Stimulated activated naive CD8-positive, alpha-beta T cell treated with anti-CD3 and anti-CD28 coated beads, Interleukin-15, Interleukin-2, amounts not matched to agents 100 ng/mL and 50 ng/mL, for 24 hours (primary cell): ENCODE measurements around the gene DUSP15.

Experiments used
- H3K27ac Mint-ChIP-seq: one replicate; pipeline ENCODE4 v1.8.0; 2021; ENCODE audit warnings: mild to moderate bottlenecking, mixed read lengths
- H3K27me3 Mint-ChIP-seq: one replicate; pipeline ENCODE4 v1.8.0; 2021; ENCODE audit warnings: mixed read lengths
- H3K36me3 Mint-ChIP-seq: one replicate; pipeline ENCODE4 v1.8.0; 2021; ENCODE audit warnings: low read depth, mixed read lengths
- H3K4me1 Mint-ChIP-seq: one replicate; pipeline ENCODE4 v1.8.0; 2021; ENCODE audit warnings: low read depth, mixed read lengths
- H3K4me3 Mint-ChIP-seq: one replicate; pipeline ENCODE4 v1.8.0; 2021; ENCODE audit warnings: mild to moderate bottlenecking, mixed read lengths
- H3K9me3 Mint-ChIP-seq: one replicate; pipeline ENCODE4 v1.8.0; 2021; ENCODE audit warnings: mixed read lengths

Gene DUSP15

GRCh38 chr20:31906001-31906400 is 35.7 kb upstream of the DUSP15 start:
- H3K36me3 Mint-ChIP-seq = no peaks in the 10 kb centered on the region
- H3K4me1 Mint-ChIP-seq = no peaks in the 10 kb centered on the region
- no peaks in the 10 kb centered on the region for H3K9me3 Mint-ChIP-seq
- no peak overlapping the region for H3K27ac Mint-ChIP-seq
- no peaks in the 10 kb centered on the region for H3K27me3 Mint-ChIP-seq
- no peak overlapping the region for H3K4me3 Mint-ChIP-seq

- H3K4me1 Mint-ChIP-seq = no peaks in the 10 kb centered on the region
- no peaks in the 10 kb centered on the region for H3K9me3 Mint-ChIP-seq
- H3K4me3 Mint-ChIP-seq = no peak overlapping the region
- no peaks in the 10 kb centered on the region for H3K36me3 Mint-ChIP-seq
- no peak overlapping the region for H3K27ac Mint-ChIP-seq
- no peaks in the 10 kb centered on the region for H3K27me3 Mint-ChIP-seq
These were observed 33.5 kb upstream of the DUSP15 start for GRCh38 chr20:31903627-31904386.

GRCh38 chr20:31901615-31902014 is 31.3 kb upstream of the DUSP15 start:
- H3K27me3 Mint-ChIP-seq = no peaks in the 10 kb centered on the region
- no peak overlapping the region for H3K27ac Mint-ChIP-seq
- H3K4me1 Mint-ChIP-seq = no peaks in the 10 kb centered on the region
- H3K9me3 Mint-ChIP-seq = no peaks in the 10 kb centered on the region
- no peak overlapping the region for H3K4me3 Mint-ChIP-seq
- H3K36me3 Mint-ChIP-seq = no peaks in the 10 kb centered on the region

GRCh38 chr20:31897541-31897940 is 27.2 kb upstream of the DUSP15 start:
- Mint-ChIP-seq H3K4me3 (no peak overlapping the region), H3K27ac (no peak overlapping the region), H3K27me3 (peaks cover 8% of the 10 kb centered on the region), H3K36me3 (no peaks in the 10 kb centered on the region), H3K9me3 (no peaks in the 10 kb centered on the region), H3K4me1 (peaks cover 5% of the 10 kb centered on the region)

GRCh38 chr20:31896049-31896448 is 25.7 kb upstream of the DUSP15 start:
- no peak overlapping the region for H3K27ac Mint-ChIP-seq
- peaks cover 8% of the 10 kb centered on the region for H3K27me3 Mint-ChIP-seq
- peaks cover 5% of the 10 kb centered on the region for H3K4me1 Mint-ChIP-seq
- no peaks in the 10 kb centered on the region for H3K9me3 Mint-ChIP-seq
- no peaks in the 10 kb centered on the region for H3K36me3 Mint-ChIP-seq
- H3K4me3 Mint-ChIP-seq = no peak overlapping the region

- Mint-ChIP-seq H3K36me3 (no peaks in the 10 kb centered on the region), H3K27ac (no peak overlapping the region), H3K4me3 (no peak overlapping the region), H3K27me3 (peaks cover 8% of the 10 kb centered on the region), H3K9me3 (no peaks in the 10 kb centered on the region), H3K4me1 (peaks cover 5% of the 10 kb centered on the region)
These were observed 24.8 kb upstream of the DUSP15 start for GRCh38 chr20:31894980-31895675.

GRCh38 chr20:31890646-31891045 is 20.3 kb upstream of the DUSP15 start:
- Mint-ChIP-seq H3K9me3 (no peaks in the 10 kb centered on the region), H3K4me3 (no peak overlapping the region), H3K27me3 (peaks cover 8% of the 10 kb centered on the region), H3K36me3 (no peaks in the 10 kb centered on the region), H3K4me1 (peaks cover 5% of the 10 kb centered on the region), H3K27ac (no peak overlapping the region)

GRCh38 chr20:31883829-31884228 is 13.5 kb upstream of the DUSP15 start:
- H3K4me3 Mint-ChIP-seq = no peak overlapping the region
- no peaks in the 10 kb centered on the region for H3K9me3 Mint-ChIP-seq
- H3K36me3 Mint-ChIP-seq = no peaks in the 10 kb centered on the region

GRCh38 chr20:31881945-31882344 is 11.6 kb upstream of the DUSP15 start:
- H3K27ac Mint-ChIP-seq = no peak overlapping the region
- no peaks in the 10 kb centered on the region for H3K9me3 Mint-ChIP-seq
- H3K36me3 Mint-ChIP-seq = no peaks in the 10 kb centered on the region
- H3K4me1 Mint-ChIP-seq = peaks cover 12% of the 10 kb centered on the region
- H3K27me3 Mint-ChIP-seq = no peaks in the 10 kb centered on the region
- H3K4me3 Mint-ChIP-seq = no peak overlapping the region

More at GRCh38 chr20:31883829-31884228, 13.5 kb upstream of the DUSP15 start:
- Mint-ChIP-seq H3K27me3 (no peaks in the 10 kb centered on the region), H3K4me1 (peaks cover 12% of the 10 kb centered on the region), H3K27ac (no peak overlapping the region)

- Mint-ChIP-seq H3K36me3 (no peaks in the 10 kb centered on the region), H3K27me3 (no peaks in the 10 kb centered on the region), H3K9me3 (no peaks in the 10 kb centered on the region), H3K27ac (peak overlapping the region; percentile 82), H3K4me3 (peak overlapping the region; percentile 87), H3K4me1 (peaks cover 12% of the 10 kb centered on the region)
These were observed 9.0 kb upstream of the DUSP15 start for GRCh38 chr20:31879143-31879987.

- H3K27ac Mint-ChIP-seq = no peak overlapping the region
- H3K9me3 Mint-ChIP-seq = no peaks in the 10 kb centered on the region
- no peak overlapping the region for H3K4me3 Mint-ChIP-seq
- H3K36me3 Mint-ChIP-seq = no peaks in the 10 kb centered on the region
- peaks cover 12% of the 10 kb centered on the region for H3K4me1 Mint-ChIP-seq
- H3K27me3 Mint-ChIP-seq = peaks cover 2% of the 10 kb centered on the region
These were observed 7.4 kb upstream of the DUSP15 start for GRCh38 chr20:31877684-31878083.

GRCh38 chr20:31875671-31876070 is 5.3 kb upstream of the DUSP15 start:
- H3K27ac Mint-ChIP-seq = no peak overlapping the region
- peaks cover 15% of the 10 kb centered on the region for H3K27me3 Mint-ChIP-seq
- H3K36me3 Mint-ChIP-seq = no peaks in the 10 kb centered on the region
- H3K9me3 Mint-ChIP-seq = no peaks in the 10 kb centered on the region
- H3K4me3 Mint-ChIP-seq = no peak overlapping the region
- H3K4me1 Mint-ChIP-seq = peaks cover 11% of the 10 kb centered on the region

- H3K9me3 Mint-ChIP-seq = no peaks in the 10 kb centered on the region
- no peak overlapping the region for H3K4me3 Mint-ChIP-seq
- H3K36me3 Mint-ChIP-seq = no peaks in the 10 kb centered on the region
- no peak overlapping the region for H3K27ac Mint-ChIP-seq
- peaks cover 30% of the 10 kb centered on the region for H3K27me3 Mint-ChIP-seq
- H3K4me1 Mint-ChIP-seq = peaks cover 13% of the 10 kb centered on the region
These were observed 2.1 kb upstream of the DUSP15 start for GRCh38 chr20:31872406-31872805.

- Mint-ChIP-seq H3K4me1 (peaks cover 13% of the 10 kb centered on the region), H3K27me3 (peaks cover 30% of the 10 kb centered on the region), H3K9me3 (no peaks in the 10 kb centered on the region), H3K4me3 (no peak overlapping the region), H3K27ac (no peak overlapping the region), H3K36me3 (no peaks in the 10 kb centered on the region)
These were observed 1.3 kb upstream of the DUSP15 start for GRCh38 chr20:31871618-31871954.
